ENCODE data around the gene TOPBP1. TPM values are rescaled to one million over a fixed set of nuclear protein-coding genes. Genes with fewer than 3 reads are reported as not detected.

Gene TOPBP1
- total RNA-seq, 1 donor from 2014 or later = 35.7 TPM

GRCh38 chr3:133607816-133608215 is 53.9 kb downstream of the TOPBP1 start:
- DNase-seq = no peak

GRCh38 chr3:133606902-133607301 is 54.8 kb downstream of the TOPBP1 start:
- DNase-seq = no peak

- DNase-seq = no peak
Observed at GRCh38 chr3:133606342-133606741, 55.4 kb downstream of the TOPBP1 start.

GRCh38 chr3:133600572-133601081 is 61.1 kb downstream of the TOPBP1 start:
- no peak for DNase-seq

DNA sequence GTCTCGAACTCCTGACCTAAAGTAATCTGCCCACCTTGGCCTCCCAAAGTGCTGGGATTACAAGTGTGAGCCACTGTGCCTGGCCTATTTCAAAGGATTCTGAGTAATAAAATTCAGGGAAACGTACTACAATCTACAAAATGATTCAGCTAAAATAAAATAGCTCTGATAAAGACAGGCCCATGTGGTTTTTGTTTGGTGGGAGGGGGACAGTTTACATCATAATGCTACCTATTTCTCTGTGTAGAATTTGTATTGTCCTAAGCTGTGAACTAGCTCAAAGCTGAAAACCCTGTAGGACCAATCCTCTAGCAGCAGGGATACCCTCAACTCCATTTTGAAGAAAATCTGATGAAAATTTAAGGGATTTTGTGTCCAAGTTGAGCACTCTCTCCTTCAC is 62.5 kb downstream of the TOPBP1 start:
- DNase-seq = no peak

GRCh38 chr3:133598405-133598804 is 63.3 kb downstream of the TOPBP1 start:
- no peak for DNase-seq

DNA sequence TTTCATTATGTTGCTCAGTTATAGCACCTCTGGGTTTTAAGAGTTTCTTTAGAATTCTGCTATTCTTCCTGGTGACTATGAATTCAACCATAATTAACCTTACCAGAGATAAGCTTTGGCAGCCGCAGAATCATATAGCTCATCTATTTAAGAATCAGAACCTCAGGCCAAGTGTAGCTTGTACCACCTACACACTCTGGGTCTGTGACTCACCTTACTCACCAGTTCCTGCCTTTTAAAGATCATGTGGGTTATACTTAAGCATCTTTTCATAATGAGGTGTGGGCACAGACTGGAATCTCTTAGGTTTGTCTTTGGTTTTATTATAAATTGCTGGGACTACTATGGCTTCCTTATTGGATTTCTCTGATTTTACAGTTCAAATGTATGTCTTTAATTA is 66.4 kb downstream of the TOPBP1 start:
- peak; percentile 52 for DNase-seq

GRCh38 chr3:133593243-133593642 is 68.5 kb downstream of the TOPBP1 start:
- DNase-seq = no peak

GRCh38 chr3:133592843-133593242 is 68.9 kb downstream of the TOPBP1 start:
- DNase-seq = no peak

DNA sequence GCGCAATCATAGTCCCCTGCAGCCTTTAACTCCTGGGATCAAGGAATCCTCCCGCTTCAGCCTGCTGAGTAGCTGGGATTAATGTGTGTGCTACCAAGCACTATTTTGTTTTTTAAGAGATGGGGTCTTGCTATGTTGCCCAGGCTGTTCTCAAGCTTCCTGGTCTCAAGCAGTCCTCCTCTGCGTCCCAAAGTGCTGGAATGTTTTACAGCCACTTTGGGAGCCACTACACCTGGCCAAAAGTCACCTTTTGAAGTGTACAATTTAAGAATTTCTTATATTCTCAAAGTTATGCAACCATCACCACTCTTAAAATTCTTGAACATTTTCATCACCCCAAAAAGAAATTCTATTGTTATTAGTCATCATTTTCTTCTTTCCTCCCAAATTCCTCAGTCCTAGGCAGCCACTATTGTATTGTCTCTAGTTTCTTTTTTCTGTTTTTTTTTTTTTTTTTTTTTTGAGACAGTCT is 70.4 kb downstream of the TOPBP1 start:
- peak; percentile 57 for DNase-seq

DNA sequence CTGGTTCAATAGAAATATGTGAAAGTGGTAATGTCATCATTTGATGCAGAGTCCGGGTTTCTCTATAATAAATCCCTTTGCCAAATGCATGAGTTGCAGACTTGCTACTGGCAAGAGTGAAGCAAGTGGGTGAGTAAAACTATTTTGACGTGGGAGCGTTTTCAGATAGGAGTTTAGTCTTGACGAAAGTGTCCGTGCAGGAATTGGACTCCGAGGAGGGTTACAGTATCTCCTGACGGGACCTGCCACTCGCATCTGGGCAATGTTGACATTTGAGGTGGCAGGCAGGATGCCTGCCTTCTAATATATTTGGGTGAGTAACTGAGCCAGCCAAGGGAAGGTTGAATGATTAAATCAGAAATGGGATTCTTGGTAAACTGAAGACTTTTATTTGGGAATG is 72.2 kb downstream of the TOPBP1 start:
- DNase-seq = no peak

DNA sequence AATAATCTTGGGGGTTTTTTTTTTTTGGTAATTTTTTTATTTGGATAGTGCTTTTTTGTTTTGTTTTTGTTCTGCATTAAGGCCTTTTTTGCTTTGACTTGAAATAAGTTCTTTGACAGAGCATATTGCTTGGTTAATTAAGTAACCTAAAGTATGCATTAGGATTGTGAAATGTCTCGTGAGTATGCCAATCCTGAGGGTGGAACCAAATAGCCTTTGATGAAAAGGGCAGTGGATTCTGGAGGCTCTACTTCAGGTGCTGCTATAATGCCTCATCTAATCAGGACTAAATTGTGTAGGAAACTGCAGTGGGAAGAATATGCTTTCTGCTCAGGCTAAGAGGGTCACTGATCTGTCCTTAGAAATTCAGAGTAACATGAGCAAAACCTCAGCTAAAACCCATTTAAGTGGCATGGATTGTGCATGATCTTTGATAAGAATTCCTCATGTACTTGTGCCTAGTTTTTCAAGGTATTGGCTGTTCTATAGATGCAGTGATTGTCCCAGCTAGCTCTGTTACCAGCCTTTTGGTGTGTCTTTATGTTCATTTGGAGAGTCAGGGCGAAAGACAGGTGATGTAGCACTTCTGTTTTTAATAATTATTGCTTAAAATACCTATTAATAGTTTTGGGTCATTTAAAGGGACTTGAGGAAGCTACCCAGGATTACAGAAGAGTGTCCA is 72.8 kb downstream of the TOPBP1 start:
- no peak for DNase-seq

DNA sequence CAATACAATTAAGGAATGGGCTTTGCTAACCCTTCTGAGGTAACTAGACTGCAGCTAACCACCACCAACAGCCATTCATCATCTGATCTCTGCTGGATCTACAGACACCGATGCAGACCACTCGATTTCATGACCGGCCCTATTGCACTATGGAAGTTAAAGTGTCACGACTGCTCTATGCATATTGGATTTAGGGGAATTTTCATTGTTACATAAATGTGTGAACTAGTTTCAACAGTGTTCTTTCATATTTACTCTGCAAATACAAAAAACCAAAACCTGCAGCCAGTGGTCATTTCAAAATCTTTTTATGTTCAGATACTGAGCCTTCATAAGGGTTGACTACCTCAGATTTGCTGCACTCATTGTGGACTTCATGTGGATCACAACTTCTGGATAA is 73.7 kb downstream of the TOPBP1 start:
- DNase-seq = no peak

DNA sequence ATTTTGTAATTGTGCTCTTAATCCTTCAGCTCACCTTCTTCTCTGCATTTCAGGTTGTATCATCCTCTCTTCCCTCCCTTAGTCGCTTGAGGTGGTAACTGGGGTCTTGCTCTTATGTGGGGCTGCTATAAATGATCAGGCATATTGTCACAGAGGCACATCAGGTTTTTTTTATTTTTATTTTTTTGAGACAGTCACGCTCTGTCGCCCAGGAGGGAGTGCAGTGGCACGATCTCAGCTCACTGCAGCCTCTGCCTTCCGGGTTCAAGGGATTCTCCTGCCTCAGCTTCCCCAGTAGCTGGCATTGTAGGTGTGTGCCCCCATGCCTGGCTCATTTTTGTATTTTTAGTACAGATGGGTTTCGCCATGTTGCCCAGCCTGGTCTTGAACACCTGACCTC is 78.3 kb downstream of the TOPBP1 start:
- no peak for DNase-seq

DNA sequence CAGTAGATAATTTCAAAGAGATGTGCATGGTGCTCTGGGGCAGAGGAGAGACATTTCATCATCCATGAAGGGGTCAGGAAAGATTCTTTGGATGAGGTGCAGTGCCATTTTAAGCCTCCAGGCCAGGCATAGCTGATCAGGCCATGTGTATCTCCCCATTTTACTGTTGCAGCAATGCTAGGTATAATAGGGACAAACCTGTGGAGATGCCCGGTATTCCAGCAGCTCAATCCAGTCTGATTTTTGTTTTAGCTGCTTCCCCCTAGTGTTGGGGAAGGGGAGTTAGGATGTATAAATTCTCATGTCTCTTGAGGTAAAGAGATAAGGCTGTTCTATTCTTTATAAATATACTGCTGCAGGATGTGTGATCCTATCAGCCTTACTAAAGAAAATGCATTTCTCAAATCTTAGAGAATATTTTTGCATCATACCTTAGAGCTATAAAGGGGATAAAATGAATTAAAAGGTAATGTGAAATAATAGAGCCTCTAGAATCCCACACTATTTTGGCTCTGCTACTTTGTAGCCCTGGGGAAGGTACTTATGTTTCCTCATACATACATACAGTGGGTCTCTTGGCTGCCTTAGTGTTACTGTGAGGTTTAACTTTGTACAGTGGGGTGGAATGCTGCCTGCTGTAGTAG is 83.1 kb downstream of the TOPBP1 start:
- peak; percentile 74 for DNase-seq

DNA sequence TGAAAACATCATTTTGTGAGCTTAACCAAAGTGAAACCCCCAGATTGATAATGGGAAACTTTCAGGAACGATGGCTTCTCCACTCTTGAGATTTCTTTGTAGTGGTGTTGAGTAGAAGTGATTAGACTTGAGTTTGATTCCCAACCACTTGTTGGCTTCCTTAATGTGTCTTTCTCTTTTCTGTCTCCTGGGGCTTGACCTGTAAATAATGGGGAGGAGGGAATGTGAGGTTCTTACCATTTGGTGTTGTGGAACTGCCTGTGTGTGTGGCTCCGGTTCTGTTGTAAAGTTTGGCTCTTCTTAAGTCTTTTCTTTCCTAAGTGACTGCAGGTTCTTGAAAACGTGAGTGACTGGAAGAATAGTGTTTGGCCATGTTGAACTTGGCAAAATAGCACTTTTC is 85.6 kb downstream of the TOPBP1 start:
- DNase-seq = peak; percentile 18

GRCh38 chr3:133575086-133575485 is 86.7 kb downstream of the TOPBP1 start:
- peak; percentile 16 for DNase-seq

GRCh38 chr3:133574260-133574881 is 87.4 kb downstream of the TOPBP1 start:
- DNase-seq = peak; percentile 77

DNA sequence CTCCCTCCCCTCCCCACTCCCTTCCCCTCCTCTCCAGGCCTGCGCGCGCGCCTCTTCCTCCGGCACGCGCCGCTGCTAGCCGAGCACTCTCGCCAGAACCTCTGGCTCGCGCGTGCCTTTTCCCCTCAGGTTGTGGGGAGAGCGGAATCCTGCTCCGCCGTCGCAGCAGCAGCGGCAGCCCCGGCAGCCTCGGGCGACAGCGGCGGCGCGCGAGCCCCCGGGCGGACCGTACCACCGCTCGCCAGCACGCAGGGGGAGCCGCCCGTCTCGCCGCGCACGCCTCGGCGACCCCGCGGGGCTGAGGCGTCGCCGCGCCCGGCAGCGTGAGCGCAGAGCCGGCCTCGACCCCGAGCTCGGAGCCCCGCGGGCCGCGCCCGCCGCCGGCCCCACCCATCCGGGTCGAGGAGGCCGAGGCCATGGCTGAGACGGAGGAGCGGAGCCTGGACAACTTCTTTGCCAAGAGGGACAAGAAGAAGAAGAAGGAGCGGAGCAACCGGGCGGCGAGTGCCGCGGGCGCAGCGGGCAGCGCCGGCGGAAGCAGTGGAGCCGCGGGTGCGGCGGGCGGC is 88.0 kb downstream of the TOPBP1 start, which contains the start of gene CDV3:
CDV3 (plus strand) TSS at position 58 of the 566 bp plus-strand sequence; CDS start at position 417, 359 bp downstream.
- DNase-seq = no peak

DNA sequence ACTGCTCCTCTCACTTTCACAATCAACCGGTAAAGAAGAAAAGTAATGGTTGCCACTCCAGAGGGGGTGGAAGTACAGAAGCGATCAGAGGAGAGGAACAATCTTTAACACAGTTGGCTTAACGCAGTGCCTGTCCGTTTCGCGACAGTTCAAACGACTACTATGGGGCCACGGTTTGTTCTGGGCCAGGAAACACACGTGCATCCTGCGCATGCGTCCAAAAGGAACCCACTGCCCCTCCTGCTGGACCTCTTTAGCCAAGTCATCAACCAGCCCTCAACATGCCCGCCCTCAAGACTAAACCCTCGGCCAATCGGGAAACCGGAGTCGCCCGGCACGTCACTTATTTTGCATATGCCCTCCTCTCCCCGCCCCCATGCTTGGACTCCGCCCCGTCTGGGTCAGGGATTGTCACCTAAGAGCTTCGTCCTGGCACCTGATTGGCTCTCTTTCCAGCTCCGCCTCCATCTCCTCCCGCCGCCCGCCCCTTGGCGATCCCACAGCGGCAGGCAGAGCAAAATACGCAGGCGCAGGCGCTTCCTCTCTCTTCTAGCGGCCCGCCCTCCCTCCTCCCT is 88.6 kb downstream of the TOPBP1 start:
- peak; percentile 100 for DNase-seq

GRCh38 chr3:133572158-133573053 is 89.3 kb downstream of the TOPBP1 start:
- peak; percentile 62 for DNase-seq

DNA sequence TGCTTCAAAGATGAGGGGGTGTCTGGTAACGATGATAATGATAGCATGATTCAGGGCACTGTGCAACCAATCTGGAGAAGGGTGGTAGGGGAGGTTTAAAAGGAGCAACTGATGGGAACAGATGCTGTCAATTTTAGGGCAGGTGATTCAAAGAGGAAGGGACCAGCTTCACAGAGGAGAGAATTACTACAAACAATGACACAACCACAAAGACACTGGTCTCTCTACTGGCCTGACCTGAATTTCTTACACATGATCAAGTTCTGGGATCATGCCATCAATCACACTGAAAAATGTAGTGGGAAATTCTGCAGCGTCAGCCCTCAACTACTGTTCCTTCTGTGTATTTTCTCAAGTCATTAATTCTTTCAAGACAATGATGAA is 90.8 kb downstream of the TOPBP1 start:
- DNase-seq = no peak
